Gastroesophageal sphincter (tissue), 3 donors: Measurements from ENCODE around the gene FCN3.

Experiments used
- EP300 ChIP-seq: sonication (generic); formaldehyde crosslinking; IDR thresholded peaks from one replicate; pipeline ENCODE4 v1.6.1; 2017; ENCODE audit warnings: antibody characterized with exemption, mild to moderate bottlenecking
- POLR2A ChIP-seq, 2 donors: fragments of 450-650 bp; IDR thresholded peaks; one replicate each; pipeline ENCODE4 v1.6.1; 2017; ENCODE audit warnings: antibody characterized with exemption in 2 of 2, mild to moderate bottlenecking in 2 of 2, moderate library complexity in 1 of 2
- POLR2AphosphoS5 ChIP-seq: sonication (generic); formaldehyde crosslinking; IDR thresholded peaks from one replicate; pipeline ENCODE4 v1.6.1; 2017; ENCODE audit warnings: antibody characterized with exemption
- TF ChIP-seq, protein P1 (sequence below), 4 experiments: fragments of 200-600 bp in 2 of 4; fragments of 450-650 bp in 2 of 4; sonication (generic) in 1 of 4; IDR thresholded peaks; one replicate each; pipeline ENCODE4 v1.5.1; 2017 to 2019; ENCODE audit warnings: antibody characterized with exemption in 4 of 4, mild to moderate bottlenecking in 2 of 4, moderate library complexity in 2 of 4

DNA sequence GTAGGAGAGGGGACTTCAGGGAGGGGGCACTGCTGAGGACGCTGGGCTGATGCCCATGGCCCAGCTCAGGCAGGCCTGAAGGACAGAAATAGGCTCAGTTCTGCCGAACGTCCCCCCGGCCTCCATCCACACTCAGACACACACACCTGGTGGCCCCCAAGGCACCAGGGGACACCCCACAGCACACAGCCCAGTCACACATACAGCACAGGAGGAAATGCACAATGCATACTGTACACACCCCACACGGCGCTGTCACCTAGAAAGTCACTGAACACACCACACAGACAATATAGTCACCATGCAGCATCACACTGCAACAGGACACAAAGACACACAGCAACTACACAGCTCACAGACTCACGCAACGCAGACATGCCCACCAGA, 32.2 kb downstream of the FCN3 start:
- TF ChIP-seq POLR2A (IDR thresholded peaks at IDR 0.05) (no peak), POLR2AphosphoS5 (no peak), EP300 (no peak)
- TF ChIP-seq, protein P1, sequence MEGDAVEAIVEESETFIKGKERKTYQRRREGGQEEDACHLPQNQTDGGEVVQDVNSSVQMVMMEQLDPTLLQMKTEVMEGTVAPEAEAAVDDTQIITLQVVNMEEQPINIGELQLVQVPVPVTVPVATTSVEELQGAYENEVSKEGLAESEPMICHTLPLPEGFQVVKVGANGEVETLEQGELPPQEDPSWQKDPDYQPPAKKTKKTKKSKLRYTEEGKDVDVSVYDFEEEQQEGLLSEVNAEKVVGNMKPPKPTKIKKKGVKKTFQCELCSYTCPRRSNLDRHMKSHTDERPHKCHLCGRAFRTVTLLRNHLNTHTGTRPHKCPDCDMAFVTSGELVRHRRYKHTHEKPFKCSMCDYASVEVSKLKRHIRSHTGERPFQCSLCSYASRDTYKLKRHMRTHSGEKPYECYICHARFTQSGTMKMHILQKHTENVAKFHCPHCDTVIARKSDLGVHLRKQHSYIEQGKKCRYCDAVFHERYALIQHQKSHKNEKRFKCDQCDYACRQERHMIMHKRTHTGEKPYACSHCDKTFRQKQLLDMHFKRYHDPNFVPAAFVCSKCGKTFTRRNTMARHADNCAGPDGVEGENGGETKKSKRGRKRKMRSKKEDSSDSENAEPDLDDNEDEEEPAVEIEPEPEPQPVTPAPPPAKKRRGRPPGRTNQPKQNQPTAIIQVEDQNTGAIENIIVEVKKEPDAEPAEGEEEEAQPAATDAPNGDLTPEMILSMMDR (IDR thresholded peaks at IDR 0.05), result no peak
